Kidney capillary endothelial cell (primary cell): ENCODE measurements around the gene MAVS.

ENCODE experiments used
- DNase-seq: peaks from one replicate; pipeline ENCODE4 v3.0.0-alpha.2; 2018; ENCODE audit warnings: low spot score

Gene MAVS

GRCh38 chr20:3911956-3912355 lies 65.3 kb downstream of the MAVS start:
- no peak for DNase-seq

- no peak for DNase-seq
Measured at GRCh38 chr20:3914446-3914845, 67.8 kb downstream of the MAVS start.

- no peak for DNase-seq
Measured at GRCh38 chr20:3915691-3916090, 69.1 kb downstream of the MAVS start.

GRCh38 chr20:3916364-3916763 lies 69.7 kb downstream of the MAVS start:
- no peak for DNase-seq

GRCh38 chr20:3919352-3919751 lies 72.7 kb downstream of the MAVS start:
- no peak for DNase-seq

- no peak for DNase-seq
Measured at GRCh38 chr20:3922223-3922982, 75.8 kb downstream of the MAVS start.

GRCh38 chr20:3922983-3923339 lies 76.3 kb downstream of the MAVS start:
- no peak for DNase-seq

GRCh38 chr20:3923818-3924217 lies 77.2 kb downstream of the MAVS start:
- no peak for DNase-seq

- no peak for DNase-seq
Measured at GRCh38 chr20:3924304-3925112, 77.9 kb downstream of the MAVS start.

GRCh38 chr20:3925113-3925695 lies 78.6 kb downstream of the MAVS start:
- no peak for DNase-seq
